Uterus (tissue), 2 donors: ENCODE measurements around the gene GSAP.

Source experiments
- CTCF ChIP-seq, 4 experiments: fragments of 200-600 bp in 2 of 4; fragments of 450-650 bp in 2 of 4; sonication (generic) in 2 of 4; IDR thresholded peaks; one replicate each; pipeline ENCODE4 v1.5.1; 2016 to 2019; ENCODE audit warnings: antibody characterized with exemption in 4 of 4, mild to moderate bottlenecking in 2 of 4, moderate library complexity in 1 of 4
- POLR2A ChIP-seq, 2 donors: fragments of 450-650 bp; IDR thresholded peaks; one replicate each; pipeline ENCODE4 v1.6.1; 2016; ENCODE audit warnings: antibody characterized with exemption in 2 of 2, mild to moderate bottlenecking in 1 of 2, moderate library complexity in 1 of 2

GRCh38 chr7:77362905-77363304 is 53.2 kb downstream of the GSAP start:
- TF ChIP-seq POLR2A (IDR thresholded peaks at IDR 0.05) (no peak), CTCF (IDR thresholded peaks at IDR 0.05) (no peak)
